NCI-H2171 treated with DMSO at 0.1 percent for 48 hours (cell line): ENCODE data around the gene ZFHX3.

ENCODE experiments used
- DNase-seq: peaks from one replicate; lab custom pipeline; 2025; lab: John Stamatoyannopoulos, UW

ZFHX3 gene

GRCh38 chr16:72902206-72902605 is 145.7 kb downstream of the ZFHX3 start:
- DNase-seq, result no peak

GRCh38 chr16:72901000-72901627 is 146.8 kb downstream of the ZFHX3 start:
- peak; percentile 40 for DNase-seq

GRCh38 chr16:72898216-72898825 is 149.6 kb downstream of the ZFHX3 start:
- DNase-seq, result no peak

- no peak for DNase-seq
These were observed 150.2 kb downstream of the ZFHX3 start for GRCh38 chr16:72897707-72898106.

- no peak for DNase-seq
These were observed 151.3 kb downstream of the ZFHX3 start for GRCh38 chr16:72896485-72897118.

- no peak for DNase-seq
These were observed 152.0 kb downstream of the ZFHX3 start for GRCh38 chr16:72895951-72896350.

GRCh38 chr16:72894293-72895151 is 153.4 kb downstream of the ZFHX3 start:
- peak; percentile 22 for DNase-seq

GRCh38 chr16:72891291-72892227 is 156.4 kb downstream of the ZFHX3 start:
- no peak for DNase-seq

GRCh38 chr16:72890587-72890986 is 157.3 kb downstream of the ZFHX3 start:
- DNase-seq, result no peak

GRCh38 chr16:72889616-72890582 is 158.0 kb downstream of the ZFHX3 start:
- DNase-seq, result no peak

- no peak for DNase-seq
These were observed 160.4 kb downstream of the ZFHX3 start for GRCh38 chr16:72887537-72887936.

- no peak for DNase-seq
These were observed 161.5 kb downstream of the ZFHX3 start for GRCh38 chr16:72886346-72886974.

- DNase-seq, result no peak
These were observed 163.4 kb downstream of the ZFHX3 start for GRCh38 chr16:72884573-72884972.

GRCh38 chr16:72884037-72884436 is 163.9 kb downstream of the ZFHX3 start:
- DNase-seq, result no peak

GRCh38 chr16:72879846-72880245 is 168.1 kb downstream of the ZFHX3 start:
- DNase-seq, result no peak

GRCh38 chr16:72878301-72879269 is 169.3 kb downstream of the ZFHX3 start:
- no peak for DNase-seq

- no peak for DNase-seq
These were observed 170.4 kb downstream of the ZFHX3 start for GRCh38 chr16:72877374-72878028.

- no peak for DNase-seq
These were observed 171.0 kb downstream of the ZFHX3 start for GRCh38 chr16:72876981-72877373.
